NCI-H345 (cell line): ENCODE measurements around the gene NPDC1.

Experiments used
- DNase-seq: peaks from one replicate; lab custom pipeline; 2025; lab: John Stamatoyannopoulos, UW

The NPDC1 gene

DNA sequence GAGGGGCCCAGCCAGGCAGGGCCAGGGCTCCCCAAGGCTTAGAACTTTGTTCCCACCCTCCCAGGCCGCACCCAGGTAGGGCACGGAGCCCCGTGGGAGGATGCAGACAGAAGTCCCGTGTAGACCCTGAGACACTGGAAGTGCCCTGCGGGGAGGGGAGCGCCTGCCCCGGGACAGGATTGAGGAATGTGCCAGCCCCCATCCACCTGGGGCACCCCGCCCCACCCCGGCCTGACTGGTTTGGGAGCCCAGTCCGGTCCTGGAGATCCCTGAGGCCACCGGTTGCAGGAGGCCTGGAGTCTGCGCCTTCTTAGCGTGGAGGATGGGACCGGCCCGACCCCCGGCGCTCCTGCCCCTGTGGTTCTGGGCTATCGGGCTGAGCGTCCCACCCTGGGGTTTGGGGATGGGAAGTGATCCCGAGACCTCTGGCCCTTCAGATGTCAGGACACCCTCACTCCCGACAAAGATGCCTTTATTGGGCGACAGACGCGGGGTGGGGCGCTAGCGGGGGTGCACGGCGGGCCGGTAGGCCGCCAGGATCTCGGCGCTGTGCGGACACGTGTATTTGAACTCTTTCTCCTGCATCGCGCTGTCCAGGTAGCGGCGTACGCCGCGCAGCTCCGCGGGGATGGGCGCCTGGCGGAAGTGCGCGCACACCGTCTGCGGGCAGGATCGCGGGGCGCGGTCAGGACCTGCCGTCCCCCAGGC is 51.6 kb downstream of the NPDC1 start:
- DNase-seq, result no peak

GRCh38 chr9:136992819-136993369 is 53.1 kb downstream of the NPDC1 start:
- no peak for DNase-seq

- DNase-seq, result peak; percentile 90
Observed at GRCh38 chr9:136991993-136992818, 53.8 kb downstream of the NPDC1 start, which contains the start of gene PAXX. PAXX (plus strand) TSS chr9:136992422; CDS start chr9:136992444, 22 bp downstream.

DNA sequence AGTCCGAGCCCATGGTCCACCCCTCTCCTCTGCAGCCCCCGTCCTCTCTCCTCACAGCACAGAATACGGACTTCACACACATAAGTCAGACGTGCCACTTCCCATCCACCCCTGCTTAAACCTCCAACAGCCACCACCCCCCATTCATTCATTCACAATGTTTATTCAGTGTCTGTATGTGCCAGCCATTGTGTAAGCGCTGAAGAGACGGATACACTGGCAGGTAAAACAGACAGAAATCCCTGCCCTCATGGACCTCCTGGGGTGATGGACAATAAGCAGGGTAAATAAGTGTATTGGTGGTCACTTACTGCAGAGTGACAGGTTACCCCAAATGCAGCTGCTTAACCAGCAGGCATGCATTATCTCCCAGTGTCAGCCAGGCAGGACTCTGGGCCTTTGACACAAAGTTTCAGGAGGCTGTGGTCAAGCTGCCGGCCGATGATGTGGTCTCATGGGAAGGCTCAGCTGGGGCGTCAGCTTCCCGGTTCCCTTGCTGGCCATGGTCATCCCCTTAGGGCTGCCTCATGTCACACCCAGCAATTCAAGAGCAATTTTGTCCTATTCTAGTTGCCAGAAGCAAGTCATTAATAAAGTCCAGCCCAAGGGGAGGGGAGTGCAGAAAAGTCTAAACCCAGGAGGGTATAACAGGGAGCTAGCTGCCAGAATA is 55.6 kb downstream of the NPDC1 start:
- DNase-seq, result peak; percentile 81
